ENCODE data around the gene UGT1A10.
"Not testable (repeated sequence)": the region's sequence is repeated elsewhere in the genome, so short reads cannot be mapped to it uniquely, and the experiment has no call there.

UGT1A10 gene

GRCh38 chr2:233698740-233699139 lies 62.5 kb downstream of the UGT1A10 start:
- DNase-seq = no peak

DNA sequence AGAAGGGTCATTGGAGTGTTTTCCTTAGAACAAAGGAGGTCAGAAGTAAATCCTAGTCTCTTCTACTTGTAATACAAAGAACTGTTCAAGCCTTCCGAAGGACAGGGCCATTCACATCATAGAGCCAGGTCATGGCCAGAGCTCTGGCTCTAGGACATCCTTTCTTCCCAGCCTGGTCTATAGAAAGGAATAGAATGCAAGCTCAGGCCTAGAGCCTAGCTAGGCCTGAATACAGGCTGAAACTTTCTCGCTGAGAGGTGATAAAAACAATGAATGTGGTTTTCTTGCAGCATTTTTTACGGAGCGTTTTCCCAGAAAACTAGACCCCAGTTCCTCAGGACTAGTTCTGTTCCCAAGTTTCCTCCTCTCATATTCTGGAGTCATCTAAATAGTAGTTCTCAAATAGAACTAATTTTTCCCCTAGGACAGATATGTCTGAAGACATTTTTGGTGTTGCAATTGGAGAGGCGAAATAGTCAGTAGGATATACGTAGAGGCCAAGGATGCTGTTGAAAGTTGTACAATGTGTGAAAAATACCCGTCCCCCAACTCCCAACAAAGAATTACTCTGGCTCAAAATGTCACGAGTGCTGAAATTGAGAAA lies 63.3 kb downstream of the UGT1A10 start:
- DNase-seq = no peak

GRCh38 chr2:233700028-233700635 lies 63.9 kb downstream of the UGT1A10 start:
- DNase-seq = no peak

- DNase-seq = not testable (repeated sequence)
These were observed 64.6 kb downstream of the UGT1A10 start for GRCh38 chr2:233700842-233701241.

- DNase-seq = no peak
These were observed 66.0 kb downstream of the UGT1A10 start for GRCh38 chr2:233702238-233702637.

GRCh38 chr2:233705911-233706506 lies 69.8 kb downstream of the UGT1A10 start:
- DNase-seq = no peak

GRCh38 chr2:233706720-233707119 lies 70.5 kb downstream of the UGT1A10 start:
- no peak for DNase-seq

DNA sequence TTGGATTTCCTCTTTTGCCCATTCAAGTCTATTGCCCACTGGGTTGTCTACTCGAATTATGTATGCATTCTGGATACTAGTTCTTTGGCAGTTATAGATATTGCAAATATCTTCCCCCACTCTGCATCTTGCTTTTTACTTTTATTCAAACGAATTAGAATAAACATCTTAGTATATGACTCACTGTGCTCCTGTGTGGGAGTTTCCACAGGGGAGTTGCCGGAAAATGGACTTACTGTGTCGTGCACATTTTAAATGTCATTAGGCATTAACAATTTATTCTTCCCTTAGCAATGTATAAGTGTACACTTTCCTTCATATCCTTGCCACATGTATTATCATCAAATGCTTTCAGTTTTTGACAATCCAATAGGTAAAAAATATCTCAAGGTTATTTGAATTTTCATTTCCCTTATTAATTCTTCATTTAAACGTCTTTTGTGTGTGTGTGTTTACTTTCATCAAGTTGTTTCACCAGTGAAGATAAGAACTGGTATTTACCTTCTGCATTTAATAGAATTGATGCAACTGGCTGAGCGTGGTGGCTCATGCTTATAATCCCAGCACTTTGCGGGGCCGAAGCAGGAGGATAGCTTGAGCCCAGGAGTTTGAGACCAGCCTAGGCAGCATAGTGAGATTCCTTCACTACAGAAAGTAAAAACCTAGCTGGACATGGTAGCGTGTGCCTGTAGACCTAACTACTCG lies 71.8 kb downstream of the UGT1A10 start:
- no peak for DNase-seq

DNA sequence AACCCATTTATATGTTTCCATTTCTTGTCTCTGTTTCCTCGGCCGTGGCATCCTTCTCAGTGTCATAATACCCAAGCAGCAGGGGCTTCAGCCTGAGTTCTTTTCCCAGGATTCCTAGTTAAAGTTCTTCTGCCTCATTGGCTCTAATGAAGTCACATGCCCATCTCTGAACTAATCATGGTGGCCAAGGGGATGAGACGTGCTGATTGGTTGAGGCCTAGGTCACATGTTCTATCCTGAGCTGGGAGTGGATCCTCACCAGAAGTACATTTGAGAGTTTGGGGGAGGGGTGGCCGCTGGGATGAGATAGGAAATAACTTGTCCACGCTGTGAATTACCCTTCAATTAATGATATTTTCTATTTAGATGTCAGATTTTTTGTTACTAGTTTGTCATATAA lies 72.7 kb downstream of the UGT1A10 start:
- DNase-seq = no peak

DNA sequence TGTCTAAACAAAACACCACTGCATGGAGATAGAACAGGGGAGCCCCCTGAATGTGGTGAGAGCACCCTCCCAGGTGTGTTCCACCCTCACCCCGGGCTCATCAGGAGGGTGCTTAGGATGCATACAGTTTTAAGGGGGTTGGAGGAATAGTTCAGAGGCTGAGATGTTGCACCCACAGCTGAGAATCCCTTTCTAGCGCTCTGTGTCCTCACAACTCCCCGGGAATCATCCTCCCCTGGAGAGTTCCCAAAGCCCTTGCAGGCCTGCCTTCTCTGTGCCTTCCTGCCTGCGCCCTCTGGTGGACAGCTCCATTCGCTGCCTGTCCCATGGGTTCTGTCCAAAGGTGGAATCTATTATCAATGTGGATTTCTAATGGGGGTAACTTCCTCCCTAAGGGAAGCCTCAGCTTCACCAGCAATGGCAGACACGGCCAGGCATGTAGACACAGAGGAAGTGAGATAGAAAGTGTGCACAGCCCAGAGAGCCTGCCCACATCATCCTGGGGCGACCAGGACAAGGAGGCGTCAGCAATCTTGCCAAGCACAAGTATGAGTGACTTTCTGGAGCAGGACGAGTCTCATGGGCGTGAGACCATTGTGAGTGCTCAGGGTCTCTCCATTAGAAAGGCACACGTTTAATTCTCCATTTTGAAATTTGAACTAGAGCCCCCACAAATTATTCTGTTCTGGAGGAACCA lies 75.2 kb downstream of the UGT1A10 start:
- peak; percentile 33 for DNase-seq

- no peak for DNase-seq
These were observed 76.5 kb downstream of the UGT1A10 start, which contains the start of gene UGT1A5 for GRCh38 chr2:233712611-233713261. Gene UGT1A5 (plus strand): TSS chr2:233712907. CDS start chr2:233712992, 85 bp downstream.

DNA sequence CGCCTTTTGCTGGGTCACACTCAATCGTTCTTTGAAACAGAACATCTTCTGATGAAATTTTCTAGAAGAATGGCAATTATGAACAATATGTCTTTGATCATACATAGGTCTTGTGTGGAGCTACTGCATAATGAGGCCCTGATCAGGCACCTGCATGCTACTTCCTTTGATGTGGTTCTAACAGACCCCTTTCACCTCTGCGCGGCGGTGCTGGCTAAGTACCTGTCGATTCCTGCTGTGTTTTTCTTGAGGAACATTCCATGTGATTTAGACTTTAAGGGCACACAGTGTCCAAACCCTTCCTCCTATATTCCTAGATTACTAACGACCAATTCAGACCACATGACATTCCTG lies 77.0 kb downstream of the UGT1A10 start:
- DNase-seq = no peak

GRCh38 chr2:233714121-233714520 lies 77.9 kb downstream of the UGT1A10 start:
- DNase-seq = peak; percentile 6

GRCh38 chr2:233718552-233718951 lies 82.3 kb downstream of the UGT1A10 start, which contains the start of gene UGT1A4:
Gene UGT1A4 (plus strand): TSS chr2:233718736. CDS start chr2:233718821, 85 bp downstream.
- no peak for DNase-seq

DNA sequence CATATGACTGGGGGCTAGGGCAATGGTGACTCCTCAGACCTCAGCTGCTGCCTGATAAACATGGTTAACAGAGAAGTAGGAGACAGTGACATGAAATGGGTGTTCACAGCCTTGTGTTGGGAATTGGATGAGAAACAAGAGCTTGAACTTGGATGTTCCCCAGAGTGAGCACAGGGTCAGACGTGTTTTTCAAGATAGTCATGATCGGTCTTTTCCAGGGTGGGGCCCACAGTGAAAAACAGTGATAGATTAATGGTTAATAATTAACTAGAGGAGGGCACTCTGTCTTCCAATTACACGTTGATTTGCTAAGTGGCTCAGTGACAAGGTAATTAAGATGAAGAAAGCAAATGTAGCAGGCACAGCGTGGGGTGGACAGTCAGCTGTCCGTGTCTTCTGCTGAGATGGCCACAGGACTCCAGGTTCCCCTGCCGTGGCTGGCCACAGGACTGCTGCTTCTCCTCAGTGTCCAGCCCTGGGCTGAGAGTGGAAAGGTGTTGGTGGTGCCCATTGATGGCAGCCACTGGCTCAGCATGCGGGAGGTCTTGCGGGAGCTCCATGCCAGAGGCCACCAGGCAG lies 92.6 kb downstream of the UGT1A10 start, which contains the start of gene UGT1A3:
Gene UGT1A3, plus strand, starts transcription at position 320 of the 579 bp plus-strand sequence. Its CDS starts 85 bp downstream, at position 405.
- no peak for DNase-seq

DNA sequence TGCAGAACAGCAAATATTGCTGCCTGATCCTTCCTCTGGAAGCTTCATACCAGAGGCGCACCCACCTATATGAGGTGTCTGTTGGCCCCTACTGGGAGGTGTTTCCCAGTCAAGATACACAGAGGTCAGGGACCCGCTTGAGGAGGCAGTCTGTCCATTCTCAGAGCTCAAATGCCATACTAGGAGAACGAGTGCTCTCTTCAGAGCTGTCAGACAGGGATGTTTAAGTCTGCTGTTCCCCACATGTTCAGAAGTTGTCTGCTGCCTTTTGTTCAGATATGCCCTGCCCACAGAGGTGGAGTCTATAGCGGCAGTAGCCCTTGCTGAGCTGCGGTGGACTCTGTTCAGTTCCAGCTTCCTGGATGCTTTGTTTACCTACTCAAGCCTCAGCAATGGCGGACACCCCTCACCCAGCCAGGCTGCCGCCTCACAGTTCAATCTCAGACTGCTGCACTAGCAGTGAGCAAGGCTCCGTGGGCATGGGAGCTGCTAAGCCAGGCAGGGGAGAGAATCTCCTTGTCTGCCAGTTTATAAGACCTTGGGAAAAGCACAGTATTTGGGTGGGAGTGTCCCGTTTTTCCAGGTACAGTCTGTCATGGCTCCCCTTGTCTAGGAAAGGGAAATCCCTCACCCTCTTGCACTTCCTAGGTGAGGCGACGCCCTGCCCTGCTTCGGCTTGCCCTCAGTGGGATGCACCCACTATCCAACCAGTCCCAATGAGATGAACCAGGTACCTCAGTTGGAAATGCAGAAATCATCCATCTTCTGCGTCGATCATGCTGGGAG lies 100.8 kb downstream of the UGT1A10 start:
- DNase-seq = not testable (repeated sequence)

GRCh38 chr2:233740870-233741269 lies 104.6 kb downstream of the UGT1A10 start:
- DNase-seq = no peak

DNA sequence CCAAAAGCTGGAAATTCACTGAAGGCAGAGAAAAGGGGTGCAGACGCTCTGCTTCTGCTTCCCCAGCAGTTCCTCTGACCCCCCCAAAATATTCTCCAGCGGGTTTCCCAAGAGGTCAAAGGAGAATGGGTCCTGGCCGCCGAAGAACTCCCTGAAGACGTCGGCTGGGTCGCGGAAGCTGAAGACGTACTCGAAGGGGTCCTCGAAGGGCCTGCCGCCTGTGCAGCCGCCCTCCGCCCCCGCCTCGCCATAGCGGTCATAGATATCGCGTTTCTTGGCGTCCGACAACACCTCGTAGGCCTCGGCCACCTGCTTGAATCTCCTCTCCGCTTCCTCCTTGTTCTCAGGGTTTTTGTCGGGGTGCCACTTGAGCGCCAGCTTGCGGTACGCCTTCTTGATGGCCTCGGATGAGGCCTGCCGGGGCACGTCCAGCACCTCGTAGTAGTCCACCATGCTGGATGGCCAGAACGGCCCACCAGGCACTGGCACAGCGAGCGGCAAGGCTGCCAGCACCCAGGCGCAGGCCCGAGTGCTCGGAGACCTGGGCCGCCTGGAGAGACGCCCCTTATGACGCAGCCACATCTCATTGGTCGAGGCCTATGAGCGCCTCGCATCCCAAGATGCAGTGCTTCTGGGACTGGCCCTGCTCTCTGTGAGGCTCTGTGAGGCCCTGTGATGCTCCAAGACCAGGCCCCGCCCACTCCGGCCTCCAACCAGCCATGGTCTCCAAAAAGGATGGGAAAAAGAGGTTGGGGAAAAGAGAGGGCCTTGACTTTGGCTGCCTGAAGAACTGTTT lies 107.4 kb downstream of the UGT1A10 start:
- DNase-seq = no peak

GRCh38 chr2:233745073-233745755 lies 109.0 kb downstream of the UGT1A10 start:
- no peak for DNase-seq

GRCh38 chr2:233745838-233746237 lies 109.6 kb downstream of the UGT1A10 start:
- DNase-seq = not testable (repeated sequence)
